ENCODE measurements around the gene ADI1. TPM values are rescaled to one million over a fixed set of nuclear protein-coding genes. Genes with fewer than 3 reads are reported as not detected.

ADI1 gene
- total and polyA plus RNA-seq, 8 donors = 9.9 to 29.7 (median 19.6) TPM

GRCh38 chr2:3460156-3460555, 59.2 kb downstream of the ADI1 start:
- Histone ChIP-seq H3K4me1 (no peaks in the 10 kb centered on the region), H3K27ac (no peak overlapping the region), H3K27me3 (no peaks in the 10 kb centered on the region), H3K9me3 (no peaks in the 10 kb centered on the region), H3K36me3 (peaks cover 0 to 7% (median 3%) of the 10 kb centered on the region in 3 donors), H3K4me3 (no peak overlapping the region)
- WGBS, 2 donors = 85 to 86% methylated on average over 11 of the region's 11 CpGs
- intact Hi-C loops (cut with DNase I) = no loop called here
- FAIRE-seq = no peak
- no peak for ATAC-seq
- DNase-seq = peak in 2 of 6 donors; percentile 36 to 50
- no peak for TF ChIP-seq CTCF (IDR thresholded peaks at IDR 0.05)

GRCh38 chr2:3459185-3460015, 59.9 kb downstream of the ADI1 start:
- FAIRE-seq = no peak
- no peak overlapping the region for H3K4me3 ChIP-seq
- intact Hi-C loops (cut with DNase I) = no loop called here
- H3K9me3 ChIP-seq = no peaks in the 10 kb centered on the region
- peaks cover 0 to 7% (median 3%) of the 10 kb centered on the region in 3 donors for H3K36me3 ChIP-seq
- ATAC-seq = peak; percentile 35 to 81 (median 60)
- no peak for TF ChIP-seq CTCF (IDR thresholded peaks at IDR 0.05)
- no peaks in the 10 kb centered on the region for H3K27me3 ChIP-seq
- DNase-seq = peak in 5 of 6 donors; percentile 42 to 73 (median 49)
- 59 to 64% methylated on average over 25 of the region's 25 CpGs for WGBS, 2 donors
- no peak overlapping the region for H3K27ac ChIP-seq
- no peaks in the 10 kb centered on the region for H3K4me1 ChIP-seq

- peaks cover 0 to 7% (median 3%) of the 10 kb centered on the region in 3 donors for H3K36me3 ChIP-seq
- no peaks in the 10 kb centered on the region for H3K27me3 ChIP-seq
- no peaks in the 10 kb centered on the region for H3K4me1 ChIP-seq
- ATAC-seq = no peak
- TF ChIP-seq CTCF (IDR thresholded peaks at IDR 0.05) = no peak
- intact Hi-C loops (cut with DNase I) = no loop called here
- no peak for FAIRE-seq
- no peak overlapping the region for H3K27ac ChIP-seq
- no peaks in the 10 kb centered on the region for H3K9me3 ChIP-seq
- no peak overlapping the region for H3K4me3 ChIP-seq
- 86 to 89% methylated on average over 10 of the region's 10 CpGs for whole genome bisulfite sequencing, 2 donors
- no peak for DNase-seq
These were observed 60.7 kb downstream of the ADI1 start for GRCh38 chr2:3458396-3459184.

GRCh38 chr2:3457524-3458395, 61.6 kb downstream of the ADI1 start:
- TF ChIP-seq CTCF (IDR thresholded peaks at IDR 0.05) = no peak
- DNase-seq (peak in 2 of 6 donors; percentile 27 to 36), FAIRE-seq (no peak), ATAC-seq (no peak)
- Histone ChIP-seq H3K4me3 (no peak overlapping the region), H3K9me3 (no peaks in the 10 kb centered on the region), H3K36me3 (peaks cover 0 to 7% (median 3%) of the 10 kb centered on the region in 3 donors), H3K4me1 (no peaks in the 10 kb centered on the region), H3K27me3 (no peaks in the 10 kb centered on the region), H3K27ac (no peak overlapping the region)
- WGBS, 2 donors = 92 to 94% methylated on average over 30 of the region's 30 CpGs
- intact Hi-C loops (cut with DNase I) = no loop called here

All from pancreas (tissue), 10 donors.